ENCODE data around the gene LPIN1.

LPIN1 gene

DNA sequence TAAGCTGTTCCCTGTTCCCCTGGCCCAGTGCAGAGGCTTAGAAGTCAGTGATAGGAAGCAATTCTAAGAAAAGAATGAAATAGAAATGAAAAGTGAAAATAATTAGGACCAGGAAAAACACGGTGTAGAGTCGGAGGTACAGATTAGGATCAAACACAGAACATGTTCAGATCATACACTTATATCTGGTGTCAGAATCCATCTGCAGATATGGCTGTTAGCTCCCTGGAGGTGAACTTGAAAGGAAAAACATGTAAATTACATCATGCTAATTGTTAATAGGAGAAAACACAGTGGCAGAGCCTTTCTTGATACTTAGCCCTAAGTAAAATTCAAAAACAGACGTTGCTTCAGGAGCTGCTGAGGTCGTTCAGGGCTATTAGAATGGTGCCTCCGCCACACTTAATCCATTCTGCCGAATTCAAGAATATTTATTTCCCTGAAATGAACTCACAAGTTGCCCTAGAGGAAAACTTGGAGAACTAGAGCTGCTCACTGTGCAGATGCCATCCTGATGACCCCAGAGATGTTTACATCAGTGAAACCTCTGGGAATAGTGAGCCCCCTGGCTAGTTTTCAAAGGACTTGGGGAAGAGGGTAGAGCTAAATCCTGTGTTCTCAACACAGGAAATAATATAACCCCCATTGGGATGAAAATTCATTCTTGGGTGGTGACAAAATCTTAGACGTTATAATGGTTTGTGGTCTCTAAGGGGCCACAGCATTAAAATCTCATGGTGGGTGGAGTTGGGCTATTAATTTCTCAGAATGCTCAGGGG is 27.5 kb downstream of the LPIN1 start:
- H3K4me3 Mint-ChIP-seq: no peak overlapping the region
- H3K27me3 Mint-ChIP-seq: no peaks in the 10 kb centered on the region
- H3K36me3 Mint-ChIP-seq (ENCODE audit: low read depth): peaks cover 59% of the 10 kb centered on the region
- no peaks in the 10 kb centered on the region for H3K9me3 Mint-ChIP-seq
- H3K4me1 Mint-ChIP-seq (ENCODE audit: low read depth): peaks cover 42% of the 10 kb centered on the region
- H3K27ac Mint-ChIP-seq: peak overlapping the region; percentile 92

DNA sequence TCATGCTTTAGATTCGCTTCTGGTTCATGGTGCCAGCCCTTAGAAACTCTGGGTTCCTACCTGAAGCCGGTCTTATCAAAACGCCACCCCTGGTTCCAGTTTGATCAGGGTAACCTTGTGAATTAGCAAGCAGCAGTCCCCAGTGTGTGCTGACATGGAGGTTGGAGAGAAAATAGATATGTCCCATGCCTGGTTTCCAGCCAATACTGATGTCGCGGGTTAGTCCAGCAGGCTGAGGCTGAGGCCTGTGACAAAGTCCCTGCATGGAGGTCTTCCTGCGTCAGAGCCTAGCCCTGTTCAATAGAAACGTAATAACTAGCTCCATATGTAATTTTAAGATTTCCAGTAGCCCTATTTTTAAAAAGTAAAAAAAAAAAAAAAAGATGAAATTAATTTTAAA is 28.2 kb downstream of the LPIN1 start:
- H3K9me3 Mint-ChIP-seq: no peaks in the 10 kb centered on the region
- peaks cover 48% of the 10 kb centered on the region for H3K4me1 Mint-ChIP-seq (ENCODE audit: low read depth)
- peak overlapping the region; percentile 92 for H3K27ac Mint-ChIP-seq
- no peaks in the 10 kb centered on the region for H3K27me3 Mint-ChIP-seq
- no peak overlapping the region for H3K4me3 Mint-ChIP-seq
- H3K36me3 Mint-ChIP-seq (ENCODE audit: low read depth): peaks cover 60% of the 10 kb centered on the region

DNA sequence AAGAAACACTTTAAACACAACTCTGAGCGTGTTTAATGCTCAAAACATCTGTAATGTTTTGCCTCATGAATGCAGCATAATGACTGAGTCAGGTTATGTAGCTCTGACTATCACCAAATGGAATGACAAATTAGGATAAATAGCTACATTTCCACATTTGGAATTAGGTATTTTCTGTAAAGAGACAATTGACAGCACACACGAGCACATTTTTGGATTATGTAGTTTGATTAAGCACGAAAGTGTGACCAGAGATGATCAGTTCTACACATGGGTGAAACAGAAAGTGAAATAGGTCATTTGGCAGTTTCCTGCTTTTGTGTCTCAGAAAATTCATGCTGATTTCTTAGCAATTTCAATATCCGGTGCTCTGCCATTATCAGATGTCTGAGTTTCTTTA is 29.0 kb downstream of the LPIN1 start:
- peak overlapping the region; percentile 77 for H3K4me3 Mint-ChIP-seq
- H3K4me1 Mint-ChIP-seq (ENCODE audit: low read depth): peaks cover 50% of the 10 kb centered on the region
- peaks cover 63% of the 10 kb centered on the region for H3K36me3 Mint-ChIP-seq (ENCODE audit: low read depth)
- no peaks in the 10 kb centered on the region for H3K27me3 Mint-ChIP-seq
- H3K9me3 Mint-ChIP-seq: no peaks in the 10 kb centered on the region
- H3K27ac Mint-ChIP-seq: peak overlapping the region; percentile 92

DNA sequence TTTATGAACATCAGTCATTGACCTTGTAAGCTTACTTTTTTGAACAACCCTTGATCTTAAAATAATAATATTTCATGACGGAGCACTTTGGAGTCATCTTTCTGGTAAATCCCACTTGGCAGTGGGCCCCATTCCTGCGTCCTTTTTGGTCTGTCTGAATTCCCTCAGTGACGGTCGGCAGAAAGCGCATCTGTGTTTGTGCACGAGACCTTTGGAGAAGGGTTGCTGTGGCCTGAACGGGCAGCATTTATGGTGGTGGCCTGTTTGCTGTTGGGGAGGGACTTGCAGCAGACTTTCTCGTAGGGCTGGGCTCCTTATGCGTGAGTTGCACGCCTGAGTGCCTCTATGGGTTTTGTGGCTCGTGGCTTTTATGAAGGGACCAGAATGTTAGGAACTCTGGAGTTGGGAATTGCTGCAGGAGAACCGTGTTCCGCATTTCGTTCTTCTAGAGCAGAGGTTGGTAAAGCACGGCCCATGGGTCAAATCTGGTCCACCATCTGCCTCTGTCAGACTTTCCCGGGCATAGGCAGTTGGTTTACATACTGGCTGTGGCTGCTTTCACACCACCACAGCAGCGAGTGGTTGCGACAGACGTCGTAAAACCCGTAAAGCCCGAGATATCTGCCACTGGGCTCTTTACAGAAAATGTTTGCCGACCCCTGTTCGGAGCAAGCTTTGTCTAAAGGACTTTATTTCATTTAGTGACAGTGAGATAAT is 30.8 kb downstream of the LPIN1 start:
- Mint-ChIP-seq H3K4me3 (no peak overlapping the region), H3K27me3 (no peaks in the 10 kb centered on the region), H3K27ac (peak overlapping the region; percentile 84), H3K36me3 (ENCODE audit: low read depth) (peaks cover 63% of the 10 kb centered on the region), H3K9me3 (no peaks in the 10 kb centered on the region), H3K4me1 (ENCODE audit: low read depth) (peaks cover 50% of the 10 kb centered on the region)

DNA sequence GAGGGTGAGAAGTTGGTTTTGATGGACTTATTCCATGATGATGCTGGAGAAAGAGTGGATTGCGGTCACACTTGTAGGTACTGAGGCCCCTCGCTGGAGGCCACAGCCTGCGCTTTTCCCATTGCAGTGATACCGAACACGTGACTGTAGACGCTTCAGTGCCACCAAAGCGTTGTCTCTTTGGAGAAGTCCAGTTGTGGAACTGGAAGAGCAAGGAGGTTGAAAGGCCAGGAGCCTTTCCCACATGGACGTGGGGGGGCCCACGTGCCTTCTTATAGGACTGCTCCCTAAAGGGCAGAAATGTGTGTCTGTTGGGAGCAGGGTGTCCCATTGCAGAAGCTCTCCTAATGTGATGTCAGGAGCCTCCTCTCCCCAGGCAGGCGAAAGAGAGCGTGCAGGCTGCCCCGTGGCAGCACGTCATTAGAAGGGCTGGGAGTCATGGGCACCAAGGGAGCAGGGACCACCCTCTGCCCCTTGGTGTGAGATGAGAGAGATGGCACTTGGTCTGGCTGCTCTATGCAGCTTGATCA is 31.5 kb downstream of the LPIN1 start:
- Mint-ChIP-seq H3K4me3 (peak overlapping the region; percentile 53), H3K27me3 (no peaks in the 10 kb centered on the region), H3K36me3 (ENCODE audit: low read depth) (peaks cover 67% of the 10 kb centered on the region), H3K9me3 (no peaks in the 10 kb centered on the region), H3K27ac (peak overlapping the region; percentile 84), H3K4me1 (ENCODE audit: low read depth) (peaks cover 50% of the 10 kb centered on the region)

DNA sequence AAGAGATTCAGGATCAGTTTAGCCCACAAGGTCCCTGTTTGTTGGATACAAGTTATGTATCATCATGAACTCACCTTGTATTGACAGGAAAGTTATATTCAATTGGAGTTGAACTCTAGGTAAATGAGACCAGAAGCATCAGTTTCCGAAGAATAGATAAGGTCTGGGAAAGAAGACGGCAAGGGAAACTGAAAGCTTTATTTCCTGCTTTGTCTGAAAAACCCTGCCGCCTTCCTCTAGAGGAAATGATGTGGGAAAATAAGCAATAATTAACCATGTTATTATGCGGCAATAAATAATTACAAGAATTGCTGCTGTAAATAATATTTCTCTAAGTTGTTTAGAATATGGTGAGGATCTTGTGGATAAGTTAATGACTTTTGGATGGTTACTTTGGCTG is 32.0 kb downstream of the LPIN1 start:
- Mint-ChIP-seq H3K4me1 (ENCODE audit: low read depth) (peaks cover 49% of the 10 kb centered on the region), H3K4me3 (peak overlapping the region; percentile 53), H3K27ac (peak overlapping the region; percentile 84), H3K27me3 (no peaks in the 10 kb centered on the region), H3K36me3 (ENCODE audit: low read depth) (peaks cover 66% of the 10 kb centered on the region), H3K9me3 (no peaks in the 10 kb centered on the region)

DNA sequence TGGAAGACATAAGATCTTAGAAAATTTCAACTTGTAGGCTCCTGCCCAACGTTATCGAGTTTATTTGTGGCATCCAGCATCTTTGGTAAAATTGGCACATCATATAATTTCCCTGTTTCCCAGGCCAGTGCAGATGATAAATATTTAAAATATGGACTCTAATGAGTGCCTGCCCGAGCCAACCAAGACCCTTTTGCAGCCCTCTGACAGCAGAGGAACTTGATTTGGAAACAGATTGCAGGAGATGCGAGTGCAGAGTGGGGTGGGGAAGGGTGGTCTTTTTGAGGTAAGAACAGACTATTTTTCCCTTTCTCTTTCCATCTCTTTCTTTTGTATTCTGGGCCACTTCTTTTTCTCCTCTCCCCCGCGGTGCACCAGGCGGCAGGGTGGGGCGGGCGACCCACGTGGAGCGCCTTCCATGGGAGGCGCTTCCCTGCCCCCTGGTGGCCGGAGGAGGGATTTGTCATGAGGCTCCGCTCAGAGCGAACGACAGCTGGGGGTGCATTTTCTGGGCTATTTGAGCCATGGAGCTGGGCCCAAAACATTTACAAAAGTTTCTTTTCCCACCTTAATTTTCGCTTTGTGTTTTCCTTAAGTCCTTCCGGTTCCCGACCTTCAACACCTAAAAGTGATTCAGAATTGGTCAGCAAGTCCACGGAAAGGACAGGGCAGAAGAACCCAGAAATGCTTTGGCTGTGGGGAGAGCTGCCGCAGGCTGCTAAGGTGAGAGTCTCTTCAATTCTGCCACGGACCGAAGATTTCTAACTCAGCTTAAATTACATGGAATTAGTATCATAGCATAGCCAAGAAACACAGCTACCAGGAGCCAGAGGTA is 32.7 kb downstream of the LPIN1 start:
- H3K27me3 Mint-ChIP-seq: no peaks in the 10 kb centered on the region
- H3K9me3 Mint-ChIP-seq: no peaks in the 10 kb centered on the region
- peaks cover 65% of the 10 kb centered on the region for H3K36me3 Mint-ChIP-seq (ENCODE audit: low read depth)
- H3K27ac Mint-ChIP-seq: peak overlapping the region; percentile 84
- peaks cover 41% of the 10 kb centered on the region for H3K4me1 Mint-ChIP-seq (ENCODE audit: low read depth)
- peak overlapping the region; percentile 53 for H3K4me3 Mint-ChIP-seq

DNA sequence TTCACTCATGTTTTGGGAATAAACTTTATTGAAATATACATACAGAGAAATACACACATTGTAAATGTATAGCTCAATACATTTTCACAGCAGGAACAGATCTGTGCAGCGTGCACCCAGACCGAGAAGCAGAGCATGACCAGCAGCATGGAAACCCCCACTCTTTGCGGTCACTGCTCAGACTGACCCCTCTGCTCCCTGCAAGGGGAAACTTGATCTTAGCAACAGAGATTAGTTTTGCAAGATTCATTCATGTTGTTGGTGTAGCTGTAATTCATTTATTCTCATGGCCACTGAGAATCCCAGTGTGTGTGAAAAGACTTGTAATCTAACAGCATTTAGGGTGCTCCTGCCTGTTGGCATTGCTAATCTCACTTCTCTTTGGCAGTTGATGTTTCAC is 35.2 kb downstream of the LPIN1 start:
- Mint-ChIP-seq H3K9me3 (no peaks in the 10 kb centered on the region), H3K27ac (no peak overlapping the region), H3K36me3 (ENCODE audit: low read depth) (peaks cover 62% of the 10 kb centered on the region), H3K4me3 (no peak overlapping the region), H3K4me1 (ENCODE audit: low read depth) (peaks cover 25% of the 10 kb centered on the region), H3K27me3 (no peaks in the 10 kb centered on the region)

DNA sequence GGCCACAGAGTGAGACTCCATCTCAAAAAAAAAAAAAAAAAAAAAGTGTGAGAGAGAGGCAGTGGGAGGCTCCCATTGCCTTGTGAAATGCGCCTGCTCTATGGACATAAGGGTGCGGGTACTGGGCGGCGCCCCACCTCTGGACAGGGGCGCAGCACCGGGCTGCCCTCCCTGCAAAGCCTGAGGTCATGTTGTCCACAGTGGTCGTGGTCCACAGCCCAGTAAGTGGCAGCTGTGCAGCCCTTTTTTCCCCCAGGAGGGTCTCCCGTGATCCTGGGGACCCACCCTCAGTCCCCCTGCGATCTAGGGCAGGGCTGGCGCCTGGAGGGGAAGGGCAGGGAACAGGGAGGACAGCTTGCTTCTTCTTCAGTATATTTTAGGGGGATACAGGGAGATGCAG is 37.8 kb downstream of the LPIN1 start:
- Mint-ChIP-seq H3K27me3 (no peaks in the 10 kb centered on the region), H3K4me1 (ENCODE audit: low read depth) (peaks cover 4% of the 10 kb centered on the region), H3K4me3 (no peak overlapping the region), H3K9me3 (no peaks in the 10 kb centered on the region), H3K36me3 (ENCODE audit: low read depth) (peaks cover 70% of the 10 kb centered on the region), H3K27ac (no peak overlapping the region)

DNA sequence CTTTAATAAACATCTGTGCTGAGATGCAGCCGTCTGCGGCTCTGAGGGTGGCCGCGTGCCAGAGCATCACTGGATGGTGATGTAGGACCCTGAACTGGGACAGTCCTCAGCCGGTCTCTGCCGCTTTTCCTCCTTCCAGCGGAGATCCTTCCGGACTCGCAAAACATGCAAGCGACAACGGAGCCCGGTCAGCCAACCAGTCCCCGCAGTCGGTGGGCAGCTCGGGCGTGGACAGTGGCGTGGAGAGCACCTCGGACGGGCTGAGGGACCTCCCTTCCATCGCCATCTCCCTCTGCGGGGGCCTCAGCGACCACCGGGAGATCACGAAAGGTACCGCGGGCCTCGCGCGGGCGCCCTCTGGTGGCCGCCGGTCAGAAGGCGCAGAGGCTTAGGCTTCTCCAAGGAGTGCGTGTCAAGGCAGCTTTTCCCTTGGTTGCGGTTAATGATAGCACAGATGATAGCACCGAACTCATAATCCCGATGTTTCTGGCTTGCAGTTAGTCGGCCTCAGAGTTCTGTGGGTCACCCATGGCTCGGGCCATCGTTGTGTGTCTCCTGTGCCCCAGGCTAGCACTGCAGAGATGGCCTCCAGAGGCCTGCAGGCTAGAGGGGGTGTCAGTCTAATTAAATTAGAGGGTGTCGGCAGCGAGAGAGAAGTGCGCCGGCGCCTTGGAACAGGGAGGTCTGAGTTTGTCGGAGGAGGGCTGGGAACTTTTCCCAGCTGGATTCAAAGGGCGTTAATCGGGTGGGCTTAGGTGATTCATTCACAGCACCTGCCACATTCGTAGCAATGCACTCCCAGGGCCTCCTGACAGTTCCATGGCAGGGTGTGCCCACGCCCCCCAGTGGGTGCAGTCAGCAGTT is 38.5 kb downstream of the LPIN1 start:
- H3K4me1 Mint-ChIP-seq (ENCODE audit: low read depth): no peaks in the 10 kb centered on the region
- no peak overlapping the region for H3K4me3 Mint-ChIP-seq
- peaks cover 71% of the 10 kb centered on the region for H3K36me3 Mint-ChIP-seq (ENCODE audit: low read depth)
- H3K9me3 Mint-ChIP-seq: no peaks in the 10 kb centered on the region
- no peak overlapping the region for H3K27ac Mint-ChIP-seq
- H3K27me3 Mint-ChIP-seq: no peaks in the 10 kb centered on the region

DNA sequence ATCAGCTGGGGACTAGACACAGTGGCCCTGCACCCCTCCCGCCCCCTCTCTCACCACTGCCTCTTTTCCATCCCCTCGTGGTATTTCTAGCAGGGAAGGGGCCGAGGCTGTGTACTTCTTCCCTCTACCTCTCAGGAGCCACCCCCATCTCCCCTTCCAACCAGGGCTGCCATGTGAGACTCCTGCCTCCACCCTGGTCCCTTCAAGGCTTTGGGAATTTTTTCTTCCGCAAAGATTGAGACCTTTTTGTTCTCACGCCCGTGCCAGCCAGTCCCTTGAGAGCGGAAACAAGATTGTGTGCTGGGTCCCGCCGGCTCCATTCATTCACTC is 39.1 kb downstream of the LPIN1 start:
- Mint-ChIP-seq H3K27ac (no peak overlapping the region), H3K4me1 (ENCODE audit: low read depth) (no peaks in the 10 kb centered on the region), H3K4me3 (no peak overlapping the region), H3K9me3 (no peaks in the 10 kb centered on the region), H3K27me3 (no peaks in the 10 kb centered on the region), H3K36me3 (ENCODE audit: low read depth) (peaks cover 71% of the 10 kb centered on the region)

DNA sequence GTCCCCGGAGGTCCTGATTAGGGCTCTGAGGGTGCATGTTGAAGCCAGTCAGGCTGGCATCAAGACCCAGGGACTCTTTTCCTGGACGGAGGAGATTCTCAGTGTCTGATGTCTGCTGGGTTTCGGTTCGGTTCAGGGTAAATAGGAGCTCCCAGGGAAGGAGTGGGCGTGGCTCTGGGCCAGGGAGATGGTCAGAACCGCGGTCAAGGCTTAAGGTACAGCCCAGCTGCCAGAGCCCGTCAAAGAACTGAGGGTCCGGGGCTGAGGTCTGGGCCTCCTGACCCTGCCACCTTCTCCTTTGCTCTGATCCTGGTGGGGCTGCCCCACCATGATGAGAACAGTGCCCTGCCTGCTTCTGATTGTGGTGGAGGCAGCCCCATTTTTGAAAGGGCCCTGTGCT is 39.8 kb downstream of the LPIN1 start:
- Mint-ChIP-seq H3K9me3 (no peaks in the 10 kb centered on the region), H3K4me1 (ENCODE audit: low read depth) (no peaks in the 10 kb centered on the region), H3K27ac (no peak overlapping the region), H3K4me3 (no peak overlapping the region), H3K36me3 (ENCODE audit: low read depth) (peaks cover 71% of the 10 kb centered on the region), H3K27me3 (no peaks in the 10 kb centered on the region)

DNA sequence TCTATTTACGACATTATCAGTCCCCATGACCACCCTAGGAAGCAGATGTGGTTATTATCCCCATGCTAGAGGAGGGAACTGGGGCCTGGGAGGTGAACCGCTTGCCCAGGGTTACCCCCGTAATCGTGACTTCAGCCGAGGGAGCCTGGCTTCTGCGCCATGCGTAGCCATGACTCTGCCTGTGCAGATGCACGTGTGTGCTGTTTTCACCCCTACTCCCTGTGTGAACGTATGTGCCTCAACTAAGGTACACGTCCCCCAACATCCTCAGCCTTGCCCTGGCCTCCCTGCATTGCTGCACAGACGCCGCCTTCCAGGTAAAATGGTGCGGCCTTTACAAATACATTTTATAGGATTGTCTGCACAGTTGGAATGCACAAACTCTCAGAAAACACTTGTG is 40.2 kb downstream of the LPIN1 start:
- Mint-ChIP-seq H3K4me1 (ENCODE audit: low read depth) (no peaks in the 10 kb centered on the region), H3K27me3 (no peaks in the 10 kb centered on the region), H3K9me3 (no peaks in the 10 kb centered on the region), H3K4me3 (no peak overlapping the region), H3K27ac (no peak overlapping the region), H3K36me3 (ENCODE audit: low read depth) (peaks cover 70% of the 10 kb centered on the region)

DNA sequence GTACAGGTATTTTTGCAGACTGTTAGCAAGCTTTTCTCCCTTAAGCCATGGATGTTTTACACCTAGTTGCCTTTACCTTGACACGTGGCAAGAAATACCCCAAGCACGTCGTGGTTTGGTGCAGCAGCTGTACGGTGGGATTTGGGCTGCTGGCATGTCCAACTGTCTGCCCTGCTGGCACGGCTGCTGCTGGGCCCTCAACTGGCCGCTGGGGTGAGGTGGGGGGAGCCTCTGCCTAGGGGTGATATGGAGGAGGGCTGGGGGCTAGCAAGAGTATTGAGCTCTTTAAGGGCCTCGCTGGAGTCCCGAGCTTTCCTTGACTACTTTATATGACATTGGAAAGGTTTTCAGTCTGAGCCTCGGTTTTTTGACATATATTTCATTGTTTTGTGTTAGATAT is 41.6 kb downstream of the LPIN1 start:
- no peaks in the 10 kb centered on the region for H3K9me3 Mint-ChIP-seq
- no peak overlapping the region for H3K4me3 Mint-ChIP-seq
- no peaks in the 10 kb centered on the region for H3K27me3 Mint-ChIP-seq
- H3K27ac Mint-ChIP-seq: no peak overlapping the region
- no peaks in the 10 kb centered on the region for H3K4me1 Mint-ChIP-seq (ENCODE audit: low read depth)
- peaks cover 72% of the 10 kb centered on the region for H3K36me3 Mint-ChIP-seq (ENCODE audit: low read depth)
